SHP77 treated with DMSO at 0.1 percent for 48 hours (cell line): Measurements from ENCODE around the gene ETV4.

Experiments
- DNase-seq: peaks from one replicate; lab custom pipeline; 2025; lab: John Stamatoyannopoulos, UW

Gene ETV4

DNA sequence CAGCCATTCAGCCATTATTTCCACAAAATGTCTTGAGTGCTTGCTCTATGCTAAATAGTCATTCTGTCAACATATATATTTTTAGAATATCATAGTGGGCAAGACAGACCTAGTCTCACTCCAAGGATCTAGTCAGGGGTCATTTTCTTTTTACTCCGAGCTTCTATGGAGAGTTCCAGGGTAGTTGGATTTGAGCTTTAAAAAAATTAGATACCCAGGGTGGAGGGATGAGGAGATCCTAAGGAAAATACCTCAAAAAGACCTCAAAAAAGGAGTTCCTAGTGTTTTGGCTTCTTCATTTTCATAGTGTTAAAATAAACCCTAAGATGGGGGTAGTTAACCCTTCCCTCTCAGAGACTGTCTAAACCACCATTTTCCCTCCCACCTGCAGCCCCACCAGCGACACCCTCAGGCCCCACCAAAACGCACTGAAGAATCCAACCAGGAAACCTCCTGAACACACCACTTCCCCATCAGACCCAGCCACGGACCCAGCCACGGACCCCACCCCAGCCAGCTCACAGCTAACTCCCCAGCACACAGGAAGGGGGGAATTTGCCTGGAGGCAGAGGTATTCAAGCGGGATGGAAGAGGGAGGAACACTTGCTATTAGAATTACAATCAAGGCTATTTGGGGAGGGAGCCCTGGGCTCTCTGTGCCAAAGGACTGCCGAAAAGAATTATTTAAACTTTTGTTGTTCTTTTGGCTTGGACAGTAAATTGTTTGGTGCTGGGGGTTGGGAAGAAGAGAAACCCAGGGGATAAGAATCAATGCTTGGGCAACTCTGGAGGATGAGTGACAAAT is 2.2 kb downstream of the ETV4 start:
- DNase-seq, result no peak

DNA sequence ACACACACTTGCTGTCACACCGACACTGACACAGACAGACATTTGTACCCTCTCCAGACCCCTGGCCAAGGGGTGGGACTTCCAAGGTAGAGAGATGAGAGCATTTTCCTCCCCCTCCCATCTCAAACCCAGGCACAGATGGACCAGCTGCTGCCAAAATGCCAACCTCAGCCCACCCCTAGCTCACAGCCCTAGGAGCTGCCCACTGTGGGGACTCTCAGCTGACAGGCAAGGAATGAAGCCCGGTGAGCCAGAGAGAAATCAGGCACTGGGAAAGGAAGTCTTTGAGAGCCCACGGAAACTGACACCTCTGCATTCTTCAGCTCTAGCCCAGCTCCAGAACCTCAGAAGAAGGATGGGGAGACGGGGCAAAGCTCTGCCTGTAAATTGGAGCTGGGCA is 2.8 kb downstream of the ETV4 start:
- no peak for DNase-seq

DNA sequence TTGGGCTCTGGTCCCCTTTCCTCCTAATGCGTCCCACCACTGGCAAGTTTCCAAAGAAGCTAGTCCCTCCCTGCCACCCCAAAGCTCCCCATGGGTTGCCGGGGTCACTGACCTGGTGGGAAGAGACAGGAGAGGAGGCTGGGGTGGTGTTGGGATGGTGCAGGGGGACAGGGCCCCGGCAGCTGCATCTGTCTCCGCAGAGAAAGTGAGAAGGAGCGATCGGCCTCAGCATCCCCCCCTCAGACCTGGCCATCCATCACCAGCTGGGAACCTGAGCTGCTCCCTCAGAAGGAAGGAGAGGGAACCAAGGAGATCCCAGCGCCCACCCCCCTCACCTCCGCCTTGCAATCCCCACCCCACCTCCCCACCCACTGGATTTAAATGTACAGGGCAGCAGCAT is 3.3 kb downstream of the ETV4 start:
- DNase-seq, result no peak

DNA sequence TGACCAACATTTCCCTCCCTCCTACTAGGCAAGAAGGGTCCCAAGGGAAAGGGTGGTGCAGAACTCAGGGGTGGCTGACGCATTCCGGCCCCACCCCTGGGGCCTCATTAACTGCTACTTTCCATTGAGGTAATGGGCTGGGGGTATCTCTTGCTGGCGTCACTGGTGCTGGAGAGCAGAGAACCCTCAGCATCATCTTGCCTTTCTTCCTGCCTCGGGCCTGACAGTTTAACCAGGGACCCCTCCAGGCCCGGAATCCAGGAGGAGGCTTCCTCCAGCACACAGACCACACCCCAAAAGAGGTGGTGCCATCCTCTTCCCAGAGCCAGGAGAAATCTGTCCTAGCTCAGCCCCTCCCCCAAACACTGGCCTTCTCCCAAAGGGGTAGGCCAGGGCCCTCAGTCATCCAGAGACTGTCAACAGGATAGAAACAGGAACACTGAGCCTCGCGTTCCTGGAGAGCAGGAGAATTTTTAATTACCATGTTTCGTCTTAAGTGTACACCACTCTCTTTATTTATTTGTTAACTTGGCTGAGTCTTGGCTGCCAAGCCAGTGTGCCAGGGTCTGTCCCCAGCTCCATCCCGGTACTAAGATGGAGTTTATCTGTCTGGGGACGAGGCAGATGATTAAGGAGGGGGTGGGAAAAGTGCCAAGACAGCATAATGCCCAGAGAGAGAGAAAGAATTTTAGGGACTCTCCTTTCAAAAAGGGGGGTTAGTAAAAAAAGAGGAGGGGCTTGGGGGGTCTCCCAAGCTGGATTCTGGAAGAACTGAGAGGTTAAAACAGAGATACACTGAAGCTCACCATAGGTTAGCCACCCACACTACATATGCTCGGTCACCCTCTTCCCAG is 5.1 kb downstream of the ETV4 start:
- DNase-seq, result no peak

DNA sequence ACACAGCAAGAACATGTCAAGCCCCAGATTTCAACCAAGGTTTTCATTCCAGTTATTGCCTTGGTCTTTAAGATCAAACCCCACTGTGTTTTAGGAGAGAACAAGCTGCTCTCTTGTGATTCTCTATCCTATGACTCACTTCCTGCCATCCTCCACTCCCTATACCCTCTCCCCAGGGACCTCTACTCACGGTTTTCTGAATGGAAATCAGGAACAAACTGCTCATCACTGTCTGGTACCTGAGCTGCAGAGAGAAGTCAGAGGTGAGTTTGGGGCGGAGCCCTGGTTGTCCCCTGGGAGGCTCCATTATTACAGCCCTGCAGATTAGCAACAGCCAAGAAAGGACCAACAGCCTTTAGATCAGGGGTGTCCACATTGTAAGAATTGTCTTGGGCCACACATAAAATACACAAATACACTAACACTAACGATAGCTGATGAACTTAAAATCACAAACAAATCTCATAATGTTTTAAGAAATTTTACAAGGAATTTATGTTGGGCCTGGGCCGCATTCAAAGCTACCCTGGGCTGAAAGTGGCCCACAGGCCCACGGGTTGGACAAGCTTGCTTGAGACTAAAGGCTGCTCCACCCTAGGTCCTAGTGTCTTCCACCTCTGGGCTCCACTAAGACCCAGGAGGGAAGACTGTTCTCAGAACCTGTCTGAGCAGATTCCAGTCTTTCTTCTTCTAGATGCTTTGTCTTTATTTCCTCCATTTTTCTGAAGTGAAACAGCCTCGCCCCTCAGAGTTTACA is 9.7 kb downstream of the ETV4 start:
- DNase-seq, result no peak

DNA sequence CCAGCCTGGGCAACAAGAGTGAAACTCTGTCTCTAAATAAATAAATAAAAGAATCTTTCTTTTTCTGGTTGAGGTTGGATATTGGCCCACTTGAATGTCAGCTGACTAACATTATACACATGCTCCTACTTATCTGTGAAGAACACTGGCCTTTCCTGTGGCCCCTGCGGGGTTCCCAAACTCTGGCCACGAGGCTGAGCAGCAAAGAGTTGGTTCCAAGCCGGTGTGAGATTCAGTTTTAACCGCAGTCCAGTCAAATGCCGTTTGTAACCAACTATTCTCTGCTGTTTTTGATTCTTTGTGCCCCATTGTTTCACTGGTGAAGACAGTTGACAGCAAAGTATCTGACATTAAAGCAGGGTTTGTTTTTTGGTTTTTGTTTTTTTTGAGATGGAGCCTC is 11.2 kb downstream of the ETV4 start:
- DNase-seq, result no peak

DNA sequence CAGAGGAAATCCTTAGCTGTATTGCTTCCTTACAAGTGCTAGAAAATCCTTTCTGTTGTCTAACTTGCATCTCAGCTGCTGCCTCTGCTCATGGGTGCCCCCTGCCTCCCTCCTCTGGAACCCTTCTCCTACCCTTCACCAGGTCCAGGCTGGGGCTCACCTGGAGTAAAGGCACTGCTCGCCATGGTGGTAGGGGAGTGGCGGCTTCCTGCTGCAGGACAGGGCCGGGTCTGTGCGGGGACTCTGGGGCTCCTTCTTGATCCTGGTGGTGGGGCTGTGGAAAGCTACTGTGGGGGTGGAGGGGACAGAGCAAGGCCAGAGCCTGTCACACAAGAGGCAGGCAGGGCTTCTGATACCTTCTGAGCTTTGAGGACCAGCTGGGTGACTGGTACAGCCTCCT is 12.4 kb downstream of the ETV4 start:
- DNase-seq, result no peak

DNA sequence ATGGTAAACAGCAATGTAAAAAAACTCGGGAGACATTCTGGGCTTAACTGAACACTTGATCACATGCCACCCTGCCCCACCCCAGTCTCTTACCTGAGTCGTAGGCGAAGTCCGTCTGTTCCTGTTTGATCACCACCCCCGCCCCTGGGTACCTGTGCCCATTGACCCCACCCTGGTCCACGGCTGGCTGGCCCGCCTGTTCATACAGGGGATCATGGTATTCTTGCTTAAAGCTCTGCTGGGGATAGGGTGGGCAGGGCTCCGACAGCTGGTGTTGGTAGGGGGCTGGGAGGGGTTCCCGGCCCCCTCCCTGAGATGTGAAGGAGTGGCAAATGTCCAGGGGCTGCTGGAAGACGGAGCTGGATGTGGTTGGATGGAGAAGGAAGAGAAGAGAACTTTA is 13.6 kb downstream of the ETV4 start:
- DNase-seq, result no peak

DNA sequence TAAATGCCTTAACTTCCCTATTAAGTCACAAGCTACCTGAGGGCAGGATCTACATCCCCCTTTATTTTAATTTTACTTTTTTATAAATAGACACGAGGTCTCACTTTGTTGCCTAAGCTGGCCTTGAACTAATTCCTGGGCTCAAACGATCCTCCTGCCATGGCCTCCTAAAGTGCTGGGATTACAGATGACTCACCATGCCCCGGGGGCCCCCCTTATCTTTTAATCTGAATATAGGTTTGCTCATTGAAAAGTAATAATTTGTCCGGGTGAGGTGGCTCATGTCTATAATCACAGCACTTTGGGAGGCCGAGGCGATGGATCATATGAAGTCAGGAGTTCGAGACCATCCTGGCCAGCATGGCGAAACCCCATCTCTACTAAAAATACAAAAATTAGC is 14.2 kb downstream of the ETV4 start:
- no peak for DNase-seq

DNA sequence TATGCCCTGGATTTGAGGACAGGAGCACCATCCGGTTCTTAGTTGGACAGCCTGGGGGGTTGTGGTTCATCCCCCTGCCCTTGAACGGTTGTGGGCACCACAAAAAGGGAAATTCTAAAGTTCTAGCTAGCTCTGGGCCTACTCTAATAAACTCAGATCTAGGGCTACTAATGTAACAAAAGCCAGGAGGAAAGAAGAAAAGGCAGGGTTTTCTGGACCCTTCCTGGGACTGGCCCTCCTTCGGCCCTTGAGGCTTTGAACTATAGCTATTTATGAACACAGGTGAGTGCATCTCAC is 15.1 kb downstream of the ETV4 start:
- DNase-seq, result no peak

DNA sequence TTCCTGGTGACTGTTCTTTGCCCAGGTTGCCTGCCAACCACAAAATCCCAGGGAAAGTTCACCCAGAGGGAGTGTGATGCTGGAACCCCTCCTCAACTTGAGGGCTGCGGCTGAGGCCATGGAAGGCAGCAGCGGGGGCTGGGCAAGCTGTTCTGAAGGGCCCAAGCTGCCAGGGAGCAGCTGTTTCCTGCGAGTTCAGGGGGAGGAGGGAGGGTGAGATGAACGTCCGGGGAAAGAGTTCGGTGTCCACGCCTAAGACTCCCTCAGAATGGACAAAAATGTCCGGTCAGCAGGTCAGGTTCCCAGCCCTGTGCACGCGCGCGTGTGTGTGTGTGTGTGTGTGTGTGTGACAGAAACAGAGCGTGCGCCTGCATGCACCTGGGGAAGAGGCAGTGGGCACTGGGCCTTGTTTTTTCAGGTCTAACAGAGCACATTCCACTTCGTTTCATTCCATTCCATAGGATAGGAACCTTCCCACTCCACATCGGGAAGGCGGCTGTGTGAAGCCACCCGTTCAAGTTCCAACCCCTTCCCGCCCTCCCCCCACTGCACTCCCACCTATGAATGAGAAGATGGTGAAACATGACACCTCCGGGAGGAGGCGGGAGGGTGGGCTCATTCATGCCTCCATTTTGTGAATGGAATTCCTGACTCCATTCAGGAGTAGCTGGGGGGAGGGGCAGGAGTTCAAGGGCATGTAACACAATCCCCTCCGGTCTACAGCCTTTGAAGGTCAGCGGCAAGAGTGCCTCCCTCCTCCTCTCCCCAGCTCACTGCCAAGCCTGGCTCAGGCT is 15.7 kb downstream of the ETV4 start:
- peak; percentile 95 for DNase-seq

DNA sequence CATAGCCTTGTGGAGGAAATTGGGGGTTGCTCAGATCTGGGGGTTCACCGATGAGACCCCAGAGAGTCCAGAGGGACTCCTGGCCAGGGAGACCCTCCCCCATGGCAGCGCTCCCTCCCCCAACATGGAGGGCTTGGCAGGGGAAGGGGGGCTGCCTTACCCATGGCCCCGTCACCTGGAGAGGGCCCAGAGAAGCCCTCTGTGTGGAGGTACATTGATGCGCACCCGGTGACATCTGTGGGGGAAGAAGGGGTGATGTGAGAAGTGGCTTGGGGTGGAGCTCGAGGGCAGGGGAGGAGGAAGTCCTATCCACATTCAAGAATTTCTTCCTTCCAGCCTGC is 16.2 kb downstream of the ETV4 start:
- DNase-seq, result no peak

DNA sequence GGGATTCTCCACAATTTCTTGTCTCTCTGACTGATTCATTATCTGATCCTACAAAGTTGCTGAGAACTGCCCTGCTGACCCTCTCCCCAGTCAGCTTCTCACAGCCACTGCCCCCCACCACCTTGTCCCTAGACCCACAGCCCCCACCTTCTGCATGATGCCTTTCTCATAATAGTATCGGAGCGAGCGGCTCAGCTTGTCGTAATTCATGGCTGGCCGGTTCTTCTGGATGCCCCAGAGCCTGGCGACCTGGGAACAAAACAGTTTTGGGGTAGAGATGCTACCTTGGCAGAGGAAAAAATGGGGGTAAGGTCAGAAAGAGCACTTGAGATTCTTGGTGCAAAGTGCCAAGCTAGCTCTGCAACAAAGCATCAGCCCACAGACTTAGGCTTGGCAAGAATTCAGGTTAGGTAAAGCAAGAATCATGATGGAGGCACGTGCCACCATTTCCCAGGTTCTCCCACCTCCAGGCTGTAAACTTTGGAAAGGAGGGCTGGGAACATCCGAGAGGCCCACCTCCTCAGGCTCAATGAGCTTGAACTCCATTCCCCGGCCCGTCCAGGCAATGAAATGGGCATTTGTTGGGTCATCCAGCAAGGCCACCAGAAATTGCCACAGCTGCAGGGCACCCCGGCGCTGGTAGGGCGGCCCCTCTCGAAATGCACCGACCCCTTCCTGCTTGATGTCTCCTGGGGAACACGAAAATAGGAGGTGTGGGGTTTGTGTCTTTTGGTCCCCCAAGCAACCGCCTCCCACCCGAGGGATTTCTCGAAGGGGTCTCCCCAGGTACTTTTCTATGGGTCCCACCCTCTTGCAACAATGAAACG is 16.9 kb downstream of the ETV4 start:
- no peak for DNase-seq

DNA sequence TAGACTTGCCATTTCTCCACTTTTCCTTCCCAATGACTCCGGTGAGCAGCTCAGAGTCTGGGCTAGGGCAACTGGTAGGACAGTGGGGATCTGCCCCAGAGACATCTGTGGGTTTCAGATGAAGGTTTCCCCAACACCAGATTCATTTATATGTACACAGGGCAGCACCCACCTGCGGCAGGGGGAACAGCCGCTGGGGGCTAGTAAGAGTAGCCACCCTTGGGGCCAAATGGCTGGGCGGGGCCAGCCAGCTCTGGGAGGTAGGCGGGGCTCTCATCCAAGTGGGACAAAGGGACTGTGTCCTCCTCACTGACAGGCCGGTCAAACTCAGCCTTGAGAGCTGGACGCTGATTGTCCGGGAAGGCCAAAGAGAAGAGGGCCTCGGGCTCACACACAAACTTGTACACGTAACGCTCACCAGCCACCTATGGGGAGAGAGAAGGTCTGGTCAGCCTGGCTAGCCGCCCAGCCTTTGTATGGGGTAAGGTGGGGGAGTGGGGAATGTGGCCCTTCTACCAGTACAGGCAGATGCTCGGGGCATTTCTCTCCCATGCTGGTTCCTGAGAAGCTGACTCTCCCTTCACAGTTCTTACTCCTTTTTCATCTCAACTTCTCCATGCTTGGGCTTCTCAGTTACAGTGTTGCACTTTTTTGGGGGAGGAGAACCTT is 17.7 kb downstream of the ETV4 start:
- DNase-seq, result no peak

DNA sequence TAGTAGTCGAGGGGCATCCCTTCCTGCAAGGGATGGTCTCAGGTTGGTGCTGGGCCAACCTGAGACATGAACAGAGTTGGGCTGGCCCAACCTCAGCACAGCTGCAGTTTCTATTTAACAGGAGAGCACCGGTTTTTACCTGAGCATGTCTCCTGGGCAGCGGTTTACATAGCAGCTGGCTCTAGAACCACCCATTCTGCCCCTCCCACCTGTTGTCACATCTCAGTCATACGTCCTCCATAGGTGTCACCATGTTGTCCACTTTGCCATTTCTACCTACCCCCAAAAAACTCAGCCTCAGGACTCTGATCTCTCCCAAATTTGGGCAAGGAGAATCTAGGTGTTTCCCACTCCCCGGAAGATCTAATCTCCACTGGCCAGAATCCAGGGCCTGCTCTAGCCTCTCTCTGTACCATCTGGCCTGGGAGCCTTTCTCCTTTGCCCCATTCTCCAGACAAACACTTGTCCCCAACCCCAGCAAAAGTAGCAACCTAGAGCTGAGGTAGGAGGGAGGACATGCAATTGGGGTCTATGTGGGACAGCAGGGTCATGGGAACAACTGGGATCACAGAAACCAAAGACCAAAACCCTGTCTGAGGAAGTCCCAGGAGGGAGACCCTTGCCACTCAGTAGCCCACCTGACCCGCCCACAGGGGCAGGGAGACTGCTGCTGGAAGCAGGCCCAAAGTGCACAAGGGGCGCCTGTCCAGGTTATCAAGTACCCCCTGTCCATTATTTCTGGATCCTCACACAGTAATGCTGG is 19.1 kb downstream of the ETV4 start:
- no peak for DNase-seq

DNA sequence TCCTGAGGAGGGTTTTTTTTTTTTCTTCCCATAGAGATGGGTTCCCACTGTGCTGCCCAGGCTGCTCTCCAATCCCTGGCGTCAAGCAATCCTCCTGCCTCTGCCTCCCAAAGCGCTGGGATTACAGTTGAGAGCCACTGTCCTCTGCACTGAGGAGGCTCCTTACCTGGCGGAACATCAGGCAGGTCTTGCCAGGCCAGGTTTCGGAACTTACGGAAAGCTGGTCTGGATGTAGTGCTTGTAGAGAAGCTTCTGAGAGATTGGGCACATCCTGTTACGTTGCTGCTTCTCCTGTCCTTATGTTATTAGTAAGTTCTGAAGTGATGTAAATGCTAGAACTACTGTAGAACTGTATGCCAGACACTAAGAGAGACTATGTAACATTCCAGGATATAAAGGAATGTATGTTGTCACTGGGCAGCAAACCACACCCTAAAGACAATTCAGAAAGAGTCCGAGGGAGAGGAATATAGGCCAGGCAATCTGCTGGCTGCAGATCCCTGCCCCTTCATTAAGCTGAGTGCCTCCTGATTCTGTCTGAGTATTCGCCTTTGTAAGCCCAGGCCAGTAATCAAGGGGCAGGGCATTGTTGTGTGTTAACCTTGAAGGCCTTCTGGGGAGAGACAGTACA is 21.1 kb downstream of the ETV4 start:
- DNase-seq, result no peak

DNA sequence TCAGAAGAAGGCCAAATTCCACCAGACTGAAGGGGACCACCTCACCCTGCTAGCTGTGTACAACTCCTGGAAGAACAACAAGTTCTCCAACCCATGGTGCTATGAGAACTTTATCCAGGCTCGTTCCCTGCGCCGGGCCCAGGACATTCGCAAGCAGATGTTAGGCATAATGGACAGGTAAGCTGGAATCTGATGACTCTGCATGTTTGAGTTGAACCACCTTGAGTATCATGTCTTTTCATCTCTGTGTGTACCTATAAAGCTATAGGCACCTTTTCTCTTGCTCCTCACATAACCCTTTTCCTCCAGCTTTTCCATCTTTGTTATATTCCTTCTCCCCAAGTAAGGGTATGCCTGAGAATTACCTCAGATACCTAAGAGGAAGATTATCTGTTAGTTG is 24.8 kb downstream of the ETV4 start:
- DNase-seq, result no peak

DNA sequence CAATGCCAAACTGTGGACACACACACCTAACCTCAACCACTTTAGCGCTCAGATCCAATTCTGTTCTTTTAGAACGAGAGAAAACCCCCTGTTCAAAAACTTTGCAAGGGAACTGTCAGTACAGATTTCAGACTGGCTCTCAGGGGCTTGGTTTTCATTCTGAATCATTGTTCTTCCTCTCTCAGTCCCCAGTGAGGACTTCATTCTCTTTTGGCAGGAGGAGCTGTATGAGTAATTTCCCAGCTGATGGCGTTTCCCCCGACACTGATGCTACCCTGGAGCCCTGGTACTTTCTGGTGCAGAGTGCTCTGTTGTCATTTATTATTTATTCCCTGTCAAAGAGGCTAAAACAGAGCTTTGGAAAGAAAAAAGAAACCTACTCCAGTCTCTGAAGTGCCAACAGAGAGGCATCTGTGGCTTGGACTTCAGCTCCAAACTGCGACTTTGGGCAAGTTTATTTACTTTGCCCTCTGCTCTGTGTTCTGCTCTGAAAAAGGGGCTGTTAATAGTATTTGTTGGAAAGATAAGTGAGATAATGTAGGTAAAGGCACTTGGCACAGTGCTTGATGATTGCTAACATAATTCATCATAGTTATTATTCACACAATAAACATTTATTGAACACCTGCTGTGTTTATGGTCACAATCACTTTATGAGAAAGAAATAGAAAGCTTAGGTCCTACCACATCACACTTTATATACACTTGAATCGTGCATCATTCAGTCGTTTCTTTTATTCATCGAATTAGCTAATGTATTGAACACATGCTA is 28.3 kb downstream of the ETV4 start:
- no peak for DNase-seq

DNA sequence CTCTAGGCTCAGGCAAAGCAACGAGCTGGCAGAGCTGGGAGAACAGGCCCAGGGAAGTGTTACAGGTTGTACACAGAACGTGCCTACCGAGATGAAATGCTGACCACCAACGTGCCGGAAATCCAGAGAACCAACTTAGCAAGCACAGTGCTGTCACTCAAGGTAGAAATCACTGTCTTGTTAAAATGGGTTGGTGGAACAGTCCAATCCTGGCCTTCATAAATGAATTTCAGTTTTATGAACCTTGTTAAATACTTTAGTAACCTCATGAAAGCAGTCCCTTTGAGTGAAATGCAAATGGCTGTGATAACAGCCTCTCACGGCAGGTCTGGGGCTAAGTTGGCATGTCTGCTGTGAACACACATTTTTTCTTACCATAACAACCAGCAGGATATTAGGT is 29.0 kb downstream of the ETV4 start:
- no peak for DNase-seq
